ENCODE data around the gene ANKRD11. TPM values are rescaled to one million over a fixed set of nuclear protein-coding genes. Genes with fewer than 3 reads are reported as not detected.

Gene ANKRD11
- total and polyA plus RNA-seq, 8 donors = 90.7 to 123 (median 98.4) TPM

DNA sequence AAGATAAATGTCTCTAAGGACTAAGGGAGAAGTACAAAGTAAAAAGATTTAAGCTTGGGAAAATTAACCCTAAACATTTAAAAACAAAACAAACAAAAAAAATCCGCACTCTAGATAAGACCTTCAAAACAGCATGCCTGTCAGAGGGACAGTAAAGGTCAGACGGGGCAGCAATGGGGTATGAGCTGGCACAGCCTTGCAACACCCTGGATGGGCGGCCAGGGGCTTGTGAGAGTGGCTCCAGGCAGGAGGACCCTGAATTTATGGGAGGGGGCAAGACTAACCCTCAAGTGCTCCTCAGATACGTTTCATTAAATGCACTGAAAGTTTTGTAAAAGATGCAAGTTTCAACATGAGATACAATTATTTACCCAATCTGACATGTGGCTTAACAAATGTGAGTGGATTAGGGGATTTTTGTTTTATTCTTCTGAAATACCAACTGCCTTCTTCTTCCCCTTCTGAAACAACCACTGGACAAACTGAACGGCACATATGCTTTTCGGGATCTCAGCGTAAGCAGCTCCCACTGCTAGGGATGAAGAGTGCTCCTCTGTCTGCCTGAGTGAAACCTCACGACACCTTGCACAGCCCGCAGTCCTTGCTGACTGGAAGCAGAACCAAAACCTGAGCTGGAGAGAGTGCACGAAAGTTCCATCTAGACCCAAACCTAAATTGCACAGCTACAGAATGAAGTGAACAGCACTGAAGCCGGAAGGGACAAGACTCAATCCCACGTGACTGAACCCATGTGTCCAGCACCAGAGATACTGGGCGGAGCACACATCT, 128.4 kb downstream of the ANKRD11 start:
- Histone ChIP-seq H3K4me1 (peaks cover 21 to 90% of the 10 kb centered on the region in 2 donors), H3K4me3 (no peak overlapping the region), H3K27me3 (no peaks in the 10 kb centered on the region), H3K27ac (peak overlapping the region; percentile 15 to 76), H3K9me3 (no peaks in the 10 kb centered on the region), H3K36me3 (no peaks in the 10 kb centered on the region)
- ATAC-seq (peak; percentile 49), DNase-seq (peak in 1 of 4 donors; percentile 62)
- intact Hi-C loops (cut with DNase I) = no loop called here
- TF ChIP-seq, protein P1, sequence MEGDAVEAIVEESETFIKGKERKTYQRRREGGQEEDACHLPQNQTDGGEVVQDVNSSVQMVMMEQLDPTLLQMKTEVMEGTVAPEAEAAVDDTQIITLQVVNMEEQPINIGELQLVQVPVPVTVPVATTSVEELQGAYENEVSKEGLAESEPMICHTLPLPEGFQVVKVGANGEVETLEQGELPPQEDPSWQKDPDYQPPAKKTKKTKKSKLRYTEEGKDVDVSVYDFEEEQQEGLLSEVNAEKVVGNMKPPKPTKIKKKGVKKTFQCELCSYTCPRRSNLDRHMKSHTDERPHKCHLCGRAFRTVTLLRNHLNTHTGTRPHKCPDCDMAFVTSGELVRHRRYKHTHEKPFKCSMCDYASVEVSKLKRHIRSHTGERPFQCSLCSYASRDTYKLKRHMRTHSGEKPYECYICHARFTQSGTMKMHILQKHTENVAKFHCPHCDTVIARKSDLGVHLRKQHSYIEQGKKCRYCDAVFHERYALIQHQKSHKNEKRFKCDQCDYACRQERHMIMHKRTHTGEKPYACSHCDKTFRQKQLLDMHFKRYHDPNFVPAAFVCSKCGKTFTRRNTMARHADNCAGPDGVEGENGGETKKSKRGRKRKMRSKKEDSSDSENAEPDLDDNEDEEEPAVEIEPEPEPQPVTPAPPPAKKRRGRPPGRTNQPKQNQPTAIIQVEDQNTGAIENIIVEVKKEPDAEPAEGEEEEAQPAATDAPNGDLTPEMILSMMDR (IDR thresholded peaks at IDR 0.05) = no peak

DNA sequence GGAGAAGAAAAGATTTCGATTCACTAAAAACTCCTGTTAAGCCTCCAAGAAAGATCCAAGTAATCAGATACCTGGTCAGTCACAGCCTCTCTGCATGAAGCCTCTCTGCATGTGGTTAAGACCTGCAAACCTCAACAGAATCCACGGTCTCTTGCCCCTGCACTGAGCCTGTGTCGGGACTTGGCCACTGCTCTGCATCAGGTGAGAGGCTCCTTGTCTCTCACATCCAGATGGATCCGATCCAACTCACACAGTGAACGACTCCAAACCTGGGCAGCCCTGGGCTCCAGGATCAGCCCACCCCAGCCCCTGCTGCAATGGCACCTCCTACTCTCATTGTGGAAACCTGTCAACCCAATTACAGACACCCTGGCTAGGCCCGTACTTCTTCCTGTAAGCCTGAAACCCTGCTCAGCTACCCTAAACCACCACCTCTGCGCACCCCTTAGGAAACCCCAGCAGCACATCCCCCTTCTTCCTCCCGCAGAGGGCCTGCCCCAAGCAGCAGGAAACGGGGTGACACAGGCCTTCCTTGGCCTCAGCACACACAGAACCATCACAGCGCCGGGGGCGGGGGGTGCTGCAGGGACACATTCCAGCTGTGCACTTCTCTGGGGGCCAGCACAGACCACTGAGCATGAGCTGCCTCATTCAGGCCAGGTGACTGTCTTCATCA, 129.5 kb downstream of the ANKRD11 start:
- no peaks in the 10 kb centered on the region for H3K9me3 ChIP-seq
- ATAC-seq (no peak), DNase-seq (peak in 1 of 4 donors; percentile 85)
- peaks cover 21 to 99% of the 10 kb centered on the region in 2 donors for H3K4me1 ChIP-seq
- H3K36me3 ChIP-seq = no peaks in the 10 kb centered on the region
- no peaks in the 10 kb centered on the region for H3K27me3 ChIP-seq
- intact Hi-C loops (cut with DNase I) = no loop called here
- TF ChIP-seq, protein P1 (IDR thresholded peaks at IDR 0.05) = no peak
- peak overlapping the region in 1 of 2 donors; percentile 76 for H3K27ac ChIP-seq
- H3K4me3 ChIP-seq = no peak overlapping the region

DNA sequence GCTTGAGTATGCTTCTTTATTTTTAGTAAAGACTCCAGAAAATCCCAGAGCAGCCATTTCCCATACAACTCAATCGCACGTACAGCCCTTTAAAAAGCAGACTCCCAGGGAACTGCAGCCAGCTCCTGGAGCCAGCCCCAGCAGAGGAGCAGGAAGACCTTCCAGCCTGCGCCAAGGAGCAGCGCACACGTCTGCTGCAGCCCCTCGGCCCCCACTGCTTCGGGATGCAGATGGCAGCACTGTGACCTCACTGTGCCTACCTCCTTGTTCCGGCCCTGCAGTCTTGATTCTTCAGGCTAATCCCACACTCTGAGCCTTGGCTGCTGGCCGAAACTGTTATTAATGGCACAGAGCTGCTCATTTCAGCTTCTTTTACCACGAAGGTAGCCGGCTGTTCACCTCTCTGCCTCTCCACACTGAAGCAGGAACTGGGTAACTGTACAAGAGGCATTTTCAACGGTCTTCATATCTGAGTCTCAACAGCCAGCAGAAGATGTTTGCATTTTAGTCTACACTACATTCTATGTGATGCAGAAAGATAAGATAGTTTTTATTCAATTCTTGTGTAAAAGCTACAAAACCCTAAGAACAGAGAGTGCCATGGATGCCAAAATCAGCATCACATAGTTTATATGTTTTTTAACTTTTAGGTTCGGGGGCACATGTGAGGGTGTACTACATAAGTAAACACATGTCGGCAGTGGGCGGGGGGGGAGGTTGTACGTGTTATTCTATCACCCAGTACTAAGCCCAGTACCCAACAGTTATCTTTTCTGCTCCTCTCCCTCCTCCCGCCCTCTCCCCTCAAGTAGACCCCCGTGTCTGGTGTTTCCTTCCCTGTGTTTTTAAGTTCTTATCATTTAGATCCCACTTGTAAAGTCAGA, 130.9 kb downstream of the ANKRD11 start:
- ATAC-seq = no peak
- no peaks in the 10 kb centered on the region for H3K36me3 ChIP-seq
- H3K27me3 ChIP-seq = no peaks in the 10 kb centered on the region
- intact Hi-C loops (cut with DNase I) = no loop called here
- no peak overlapping the region for H3K4me3 ChIP-seq
- TF ChIP-seq, protein P1 (IDR thresholded peaks at IDR 0.05) = no peak
- DNase-seq = no peak
- no peaks in the 10 kb centered on the region for H3K9me3 ChIP-seq
- H3K4me1 ChIP-seq = peaks cover 17 to 97% of the 10 kb centered on the region in 2 donors
- no peak overlapping the region for H3K27ac ChIP-seq

DNA sequence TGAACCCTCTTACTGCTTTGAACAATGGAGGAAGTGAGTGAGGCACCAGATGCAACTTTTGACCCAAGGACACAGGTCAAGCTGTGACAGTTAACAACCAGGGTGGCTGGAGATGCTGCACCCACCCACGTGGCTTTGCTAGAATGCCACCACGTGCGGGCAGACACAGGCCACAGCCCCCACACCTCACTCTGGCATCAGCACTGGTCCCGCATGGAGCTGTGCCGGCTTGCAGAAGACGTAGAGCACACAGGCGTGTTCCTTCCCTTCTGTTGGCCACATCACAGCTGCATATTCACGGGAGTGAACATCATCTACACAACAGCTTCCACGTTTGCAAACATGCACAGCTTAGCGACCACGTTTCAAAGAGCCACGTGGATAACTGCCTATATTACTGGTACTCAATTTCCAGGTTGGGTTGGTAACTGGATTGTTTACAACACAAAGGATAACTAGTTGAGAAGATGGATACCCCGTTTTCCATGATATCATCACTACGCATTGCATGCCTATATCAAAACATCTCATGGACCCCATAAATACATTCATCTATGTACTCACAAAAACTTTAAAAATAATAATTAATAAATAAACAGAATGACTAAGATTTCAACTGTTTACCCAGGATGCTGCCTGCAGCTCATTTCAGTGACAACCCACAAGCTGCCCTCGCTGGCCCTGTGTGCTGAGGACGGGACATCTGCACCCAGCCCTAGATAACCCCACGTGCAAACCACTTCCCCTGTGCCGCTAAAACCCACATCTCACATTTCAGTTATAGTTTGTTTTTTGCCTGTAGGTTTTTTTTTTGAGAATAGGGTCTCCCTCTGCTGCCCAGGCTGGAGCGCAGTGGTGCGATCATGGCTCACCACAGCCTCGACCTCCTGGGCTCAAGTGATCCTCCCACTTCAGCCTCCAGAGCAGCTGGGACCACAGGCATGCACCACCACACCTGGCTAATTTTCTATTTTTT, 132.0 kb downstream of the ANKRD11 start:
- no peaks in the 10 kb centered on the region for H3K36me3 ChIP-seq
- H3K9me3 ChIP-seq = no peaks in the 10 kb centered on the region
- no peak for DNase-seq
- ATAC-seq = no peak
- intact Hi-C loops (cut with DNase I) = no loop called here
- no peaks in the 10 kb centered on the region for H3K27me3 ChIP-seq
- H3K4me1 ChIP-seq = peaks cover 10 to 97% of the 10 kb centered on the region in 2 donors
- TF ChIP-seq, protein P1 (IDR thresholded peaks at IDR 0.05) = no peak
- no peak overlapping the region for H3K4me3 ChIP-seq
- peak overlapping the region; percentile 28 to 66 for H3K27ac ChIP-seq

Measured in left lung (tissue), 10 donors.